Activated B cell treated with CpG ODN at 0.5 μM for 24 hours (primary cell): ENCODE measurements around the gene KDM3B. TPM values are rescaled to one million over a fixed set of nuclear protein-coding genes. Genes with fewer than 3 reads are reported as not detected.

Experiments used
- ATAC-seq: fragments of 200-7000 bp; cut with Tn5 transposase; one replicate; pipeline ENCODE4 v1.10.0; 2021; ENCODE audit warnings: low read depth, mild to moderate bottlenecking, moderate library complexity
- CTCF ChIA-PET: fragments of 350-600 bp; sonication (Branson Sonifier 250); formaldehyde crosslinking; loops from one replicate; lab custom pipeline; 2021; ENCODE audit warnings: antibody characterized with exemption; lab: Charles Lee
- POLR2A ChIA-PET: fragments of 350-600 bp; sonication (Branson Sonifier 250); formaldehyde crosslinking; loops from one replicate; lab custom pipeline; 2021; ENCODE audit warnings: antibody characterized with exemption; lab: Charles Lee
- DNase-seq: peaks from one replicate; pipeline ENCODE4 v3.0.0; 2022
- H3K27ac Mint-ChIP-seq: one replicate; pipeline ENCODE4 v1.8.0; 2020; ENCODE audit warnings: mixed read lengths
- H3K27me3 Mint-ChIP-seq: one replicate; pipeline ENCODE4 v1.8.0; 2021; ENCODE audit warnings: mixed read lengths
- H3K36me3 Mint-ChIP-seq: one replicate; pipeline ENCODE4 v1.8.0; 2021; ENCODE audit warnings: low read depth, mixed read lengths
- H3K4me1 Mint-ChIP-seq: one replicate; pipeline ENCODE4 v1.8.0; 2021; ENCODE audit warnings: mixed read lengths
- H3K4me3 Mint-ChIP-seq: one replicate; pipeline ENCODE4 v1.8.0; 2020; ENCODE audit warnings: mild to moderate bottlenecking, mixed read lengths
- H3K9me3 Mint-ChIP-seq: one replicate; pipeline ENCODE4 v1.8.0; 2020; ENCODE audit warnings: mixed read lengths
- CTCF ChIP-seq: fragments of 200-600 bp; IDR thresholded peaks from one replicate; pipeline ENCODE4 v1.8.0; 2022; ENCODE audit warnings: antibody characterized with exemption, mild to moderate bottlenecking
- intact Hi-C: fragments of 100-400 bp; cut with micrococcal nuclease; formaldehyde crosslinking; loops from one replicate; pipeline ENCODE4 v1.15.1; 2024
- total RNA-seq: library from RNA; stranded (reverse); gene quantifications from 2 replicates; pipeline ENCODE4 v1.2.3, GENCODE V29; 2022

Gene KDM3B
- total RNA-seq, 1 donor from 2014 or later, result 94.0 TPM

- intact Hi-C loops, result loop anchor here (1.0 to 10.0 kb wide), 5 partner anchors 124 to 860 kb away; partner anchors contain the start of genes BRD8, CDC23, PKD2L2 and SIL1
- ATAC-seq (peak; percentile 22), DNase-seq (no peak)
Observed at GRCh38 chr5:138336952-138337684, 15.4 kb upstream of the KDM3B start.

GRCh38 chr5:138337685-138338410 lies 14.6 kb upstream of the KDM3B start, which contains the start of gene FAM53C:
FAM53C (plus strand) TSS chr5:138338266; CDS start chr5:138341336, 3,070 bp downstream.
- ATAC-seq (peak; percentile 81), DNase-seq (peak; percentile 97)
- Mint-ChIP-seq H3K36me3 (peaks cover 21% of the 10 kb centered on the region), H3K4me1 (peaks cover 37% of the 10 kb centered on the region), H3K4me3 (peak within 1 kb of the TSS; percentile 90), H3K9me3 (no peaks in the 10 kb centered on the region), H3K27ac (peak within 1 kb of the TSS; percentile 100), H3K27me3 (no peaks in the 10 kb centered on the region)
- intact Hi-C loops, result loop anchor here (1.0 to 10.0 kb wide), 10 partner anchors 14 to 859 kb away; partner anchors contain the start of genes BRD8, CDC23, ETF1 and HNRNPA0
- ChIA-PET POLR2A (interaction anchor here (0.6 to 13.1 kb wide), 20 partner anchors 10 to 1909 kb away, joined by 3 to 322 read pairs (median 6); partner anchors contain the start of genes BRD8, CDC23, EGR1 and ETF1), CTCF (interaction anchor here (1.0 to 7.8 kb wide), 2 partner anchors 9 to 14 kb away, joined by 3 to 134 read pairs; partner anchors contain the start of gene KDM3B)
- TF ChIP-seq CTCF, result no peak

More at GRCh38 chr5:138336952-138337684, 15.4 kb upstream of the KDM3B start:
- ChIA-PET CTCF (interaction anchor here (1.0 to 7.8 kb wide), 2 partner anchors 8 to 15 kb away, joined by 3 to 134 read pairs; partner anchors contain the start of gene KDM3B), POLR2A (interaction anchor here (0.6 to 13.1 kb wide), 9 partner anchors 14 to 1910 kb away, joined by 3 to 322 read pairs (median 7); partner anchors contain the start of genes BRD8, EGR1, ETF1 and KDM3B)
- peak overlapping the region; percentile 90 for H3K4me3 Mint-ChIP-seq
- H3K27me3 Mint-ChIP-seq, result no peaks in the 10 kb centered on the region
- H3K4me1 Mint-ChIP-seq, result peaks cover 40% of the 10 kb centered on the region
- TF ChIP-seq CTCF, result no peak
- H3K36me3 Mint-ChIP-seq, result peaks cover 20% of the 10 kb centered on the region
- no peaks in the 10 kb centered on the region for H3K9me3 Mint-ChIP-seq
- H3K27ac Mint-ChIP-seq, result peak overlapping the region; percentile 100

GRCh38 chr5:138338411-138339090 lies 13.9 kb upstream of the KDM3B start:
- no peaks in the 10 kb centered on the region for H3K9me3 Mint-ChIP-seq
- peaks cover 24% of the 10 kb centered on the region for H3K36me3 Mint-ChIP-seq
- POLR2A ChIA-PET, result interaction anchor here (0.6 to 13.1 kb wide), 18 partner anchors 11 to 1227 kb away, joined by 3 to 322 read pairs (median 6); partner anchors contain the start of genes BRD8, CDC23, EGR1 and ETF1
- ATAC-seq, result no peak
- peak overlapping the region; percentile 90 for H3K4me3 Mint-ChIP-seq
- no peaks in the 10 kb centered on the region for H3K27me3 Mint-ChIP-seq
- CTCF ChIA-PET, result interaction anchor here (1.0 to 7.8 kb wide), 2 partner anchors 10 to 14 kb away, joined by 3 to 134 read pairs; partner anchors contain the start of gene KDM3B
- peaks cover 37% of the 10 kb centered on the region for H3K4me1 Mint-ChIP-seq
- DNase-seq, result peak; percentile 19
- peak overlapping the region; percentile 94 for H3K27ac Mint-ChIP-seq
- no peak for TF ChIP-seq CTCF
- intact Hi-C loops, result loop anchor here (1.0 to 10.0 kb wide), 7 partner anchors 14 to 859 kb away; partner anchors contain the start of genes ETF1, HNRNPA0, HSPA9 and KDM3B

- ATAC-seq, result no peak
- H3K4me3 Mint-ChIP-seq, result peak overlapping the region; percentile 90
- no peaks in the 10 kb centered on the region for H3K9me3 Mint-ChIP-seq
- peak overlapping the region; percentile 94 for H3K27ac Mint-ChIP-seq
- no peak for DNase-seq
- intact Hi-C loops, result loop anchor here (2.0 to 10.0 kb wide), 3 partner anchors 454 to 858 kb away; partner anchors contain the start of genes HNRNPA0, PKD2L2 and SIL1
- no peaks in the 10 kb centered on the region for H3K27me3 Mint-ChIP-seq
- CTCF ChIA-PET, result interaction anchor here (7.8 kb wide), 1 partner anchor 13 kb away, joined by 134 read pairs; the partner anchor contains the start of gene KDM3B
- POLR2A ChIA-PET, result interaction anchor here (1.0 to 13.1 kb wide), 4 partner anchors 12 to 1064 kb away, joined by 3 to 322 read pairs (median 6); partner anchors contain the start of genes HNRNPA0 and KDM3B
- H3K36me3 Mint-ChIP-seq, result peaks cover 29% of the 10 kb centered on the region
- H3K4me1 Mint-ChIP-seq, result peaks cover 37% of the 10 kb centered on the region
- no peak for TF ChIP-seq CTCF
Observed at GRCh38 chr5:138339091-138339456, 13.4 kb upstream of the KDM3B start.
